Measurements from ENCODE around the gene TMED5. TPM values are rescaled to one million over a fixed set of nuclear protein-coding genes. Genes with fewer than 3 reads are reported as not detected.
A peak's percentile ranks its signal among the peaks of the same experiment; 100 is the strongest.

The TMED5 gene
- total RNA-seq, 1 donor: 50.3 TPM

DNA sequence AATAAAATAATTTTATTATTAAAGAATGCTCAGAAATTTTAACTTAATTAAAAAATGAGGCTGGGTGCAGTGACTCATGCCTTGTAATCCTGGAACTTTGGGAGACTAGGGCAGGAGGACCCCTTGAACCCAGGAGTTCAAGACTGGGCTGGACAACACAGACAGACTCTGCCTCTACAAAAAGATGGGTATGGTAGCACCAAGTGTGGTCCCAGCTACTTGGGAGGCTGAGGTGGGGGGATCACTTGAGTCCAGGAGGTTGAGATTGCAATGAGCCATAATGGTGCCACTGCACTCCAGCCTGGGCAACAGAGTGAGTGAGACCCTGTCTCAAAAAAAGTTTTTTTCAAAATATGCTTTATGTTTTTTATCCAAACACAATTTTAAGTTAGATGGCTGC is 25.3 kb downstream of the TMED5 start:
- Histone ChIP-seq H3K9me3 (ENCODE audit: low read depth, low read length) (no peaks in the 10 kb centered on the region), H3K4me1 (ENCODE audit: insufficient read depth, low read length) (no peaks in the 10 kb centered on the region), H3K4me3 (ENCODE audit: insufficient read depth, low read length) (no peak overlapping the region), H3K4me2 (ENCODE audit: insufficient read depth, low read length) (no peak overlapping the region), H3K36me3 (ENCODE audit: insufficient read depth, low read length) (peaks cover 47% of the 10 kb centered on the region), H2AFZ (ENCODE audit: low read length) (no peak overlapping the region), H4K20me1 (ENCODE audit: insufficient read depth, low read length) (no peaks in the 10 kb centered on the region), H3K27me3 (ENCODE audit: insufficient read depth, low read length) (no peaks in the 10 kb centered on the region), H3K79me2 (ENCODE audit: insufficient read depth, low read length) (peaks cover 16% of the 10 kb centered on the region), H3K27ac (ENCODE audit: low read depth, low read length) (peak overlapping the region; percentile 34)
- DNase-seq (ENCODE audit: insufficient read length, low spot score, missing footprints): no peak
- TF ChIP-seq, protein P1, sequence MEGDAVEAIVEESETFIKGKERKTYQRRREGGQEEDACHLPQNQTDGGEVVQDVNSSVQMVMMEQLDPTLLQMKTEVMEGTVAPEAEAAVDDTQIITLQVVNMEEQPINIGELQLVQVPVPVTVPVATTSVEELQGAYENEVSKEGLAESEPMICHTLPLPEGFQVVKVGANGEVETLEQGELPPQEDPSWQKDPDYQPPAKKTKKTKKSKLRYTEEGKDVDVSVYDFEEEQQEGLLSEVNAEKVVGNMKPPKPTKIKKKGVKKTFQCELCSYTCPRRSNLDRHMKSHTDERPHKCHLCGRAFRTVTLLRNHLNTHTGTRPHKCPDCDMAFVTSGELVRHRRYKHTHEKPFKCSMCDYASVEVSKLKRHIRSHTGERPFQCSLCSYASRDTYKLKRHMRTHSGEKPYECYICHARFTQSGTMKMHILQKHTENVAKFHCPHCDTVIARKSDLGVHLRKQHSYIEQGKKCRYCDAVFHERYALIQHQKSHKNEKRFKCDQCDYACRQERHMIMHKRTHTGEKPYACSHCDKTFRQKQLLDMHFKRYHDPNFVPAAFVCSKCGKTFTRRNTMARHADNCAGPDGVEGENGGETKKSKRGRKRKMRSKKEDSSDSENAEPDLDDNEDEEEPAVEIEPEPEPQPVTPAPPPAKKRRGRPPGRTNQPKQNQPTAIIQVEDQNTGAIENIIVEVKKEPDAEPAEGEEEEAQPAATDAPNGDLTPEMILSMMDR (IDR thresholded peaks at IDR 0.05; ENCODE audit: extremely low read depth, low read depth, low read length): no peak

DNA sequence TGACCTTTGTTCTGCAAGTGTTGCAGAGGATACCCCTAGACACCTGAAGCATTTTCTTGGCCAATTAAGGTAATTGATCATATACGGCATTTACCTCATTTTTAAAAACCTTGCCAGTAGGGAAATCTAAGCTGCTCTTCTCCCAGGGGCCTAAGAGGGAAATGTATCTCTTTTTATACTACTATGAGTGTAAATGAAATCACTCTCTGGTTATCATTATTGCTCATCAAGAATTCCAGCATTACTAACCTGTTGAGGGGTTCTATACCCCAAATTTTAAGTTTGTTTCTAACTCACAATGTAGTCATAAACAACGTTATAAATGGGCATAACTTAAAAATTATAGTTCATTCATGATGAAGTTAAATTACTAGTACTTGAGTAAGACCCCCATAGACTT is 27.4 kb downstream of the TMED5 start:
- Histone ChIP-seq H3K27ac (ENCODE audit: low read depth, low read length) (no peak overlapping the region), H3K4me1 (ENCODE audit: insufficient read depth, low read length) (peaks cover 9% of the 10 kb centered on the region), H3K27me3 (ENCODE audit: insufficient read depth, low read length) (no peaks in the 10 kb centered on the region), H2AFZ (ENCODE audit: low read length) (no peak overlapping the region), H3K79me2 (ENCODE audit: insufficient read depth, low read length) (peaks cover 8% of the 10 kb centered on the region), H3K4me2 (ENCODE audit: insufficient read depth, low read length) (no peak overlapping the region), H3K9me3 (ENCODE audit: low read depth, low read length) (no peaks in the 10 kb centered on the region), H4K20me1 (ENCODE audit: insufficient read depth, low read length) (no peaks in the 10 kb centered on the region), H3K4me3 (ENCODE audit: insufficient read depth, low read length) (no peak overlapping the region), H3K36me3 (ENCODE audit: insufficient read depth, low read length) (peaks cover 38% of the 10 kb centered on the region)
- TF ChIP-seq, protein P1 (IDR thresholded peaks at IDR 0.05; ENCODE audit: extremely low read depth, low read depth, low read length): no peak
- DNase-seq (ENCODE audit: insufficient read length, low spot score, missing footprints): no peak

- Histone ChIP-seq H3K27ac (ENCODE audit: low read depth, low read length) (no peak overlapping the region), H2AFZ (ENCODE audit: low read length) (no peak overlapping the region), H3K36me3 (ENCODE audit: insufficient read depth, low read length) (peaks cover 32% of the 10 kb centered on the region), H3K79me2 (ENCODE audit: insufficient read depth, low read length) (peaks cover 5% of the 10 kb centered on the region), H3K4me2 (ENCODE audit: insufficient read depth, low read length) (no peak overlapping the region), H3K4me1 (ENCODE audit: insufficient read depth, low read length) (peaks cover 9% of the 10 kb centered on the region), H3K4me3 (ENCODE audit: insufficient read depth, low read length) (no peak overlapping the region), H4K20me1 (ENCODE audit: insufficient read depth, low read length) (no peaks in the 10 kb centered on the region), H3K27me3 (ENCODE audit: insufficient read depth, low read length) (no peaks in the 10 kb centered on the region), H3K9me3 (ENCODE audit: low read depth, low read length) (no peaks in the 10 kb centered on the region)
- DNase-seq (ENCODE audit: insufficient read length, low spot score, missing footprints): no peak
- TF ChIP-seq, protein P1 (IDR thresholded peaks at IDR 0.05; ENCODE audit: extremely low read depth, low read depth, low read length): no peak
Observed at GRCh38 chr1:93151474-93151873, 28.7 kb downstream of the TMED5 start.

GRCh38 chr1:93150729-93151128 is 29.5 kb downstream of the TMED5 start:
- TF ChIP-seq, protein P1 (IDR thresholded peaks at IDR 0.05; ENCODE audit: extremely low read depth, low read depth, low read length): no peak
- H4K20me1 ChIP-seq (ENCODE audit: insufficient read depth, low read length): no peaks in the 10 kb centered on the region

More at GRCh38 chr1:93150729-93151128, 29.5 kb downstream of the TMED5 start:
- Histone ChIP-seq H3K4me2 (ENCODE audit: insufficient read depth, low read length) (no peak overlapping the region), H3K79me2 (ENCODE audit: insufficient read depth, low read length) (peaks cover 5% of the 10 kb centered on the region), H3K9me3 (ENCODE audit: low read depth, low read length) (no peaks in the 10 kb centered on the region), H3K4me1 (ENCODE audit: insufficient read depth, low read length) (peaks cover 9% of the 10 kb centered on the region), H3K27me3 (ENCODE audit: insufficient read depth, low read length) (no peaks in the 10 kb centered on the region), H3K27ac (ENCODE audit: low read depth, low read length) (no peak overlapping the region), H2AFZ (ENCODE audit: low read length) (no peak overlapping the region), H3K36me3 (ENCODE audit: insufficient read depth, low read length) (peaks cover 28% of the 10 kb centered on the region), H3K4me3 (ENCODE audit: insufficient read depth, low read length) (no peak overlapping the region)
- DNase-seq (ENCODE audit: insufficient read length, low spot score, missing footprints): no peak
